Left lung (tissue), 10 donors: ENCODE data around the gene WDR49. TPM values are rescaled to one million over a fixed set of nuclear protein-coding genes. Genes with fewer than 3 reads are reported as not detected.

ENCODE experiments used
- ATAC-seq: fragments of 200-7000 bp; cut with Tn5 transposase; one replicate; pipeline ENCODE4 v1.9.1; 2020; ENCODE audit warnings: moderate library complexity
- DNase-seq, 4 donors: peaks; one replicate each; pipeline ENCODE4 v3.0.0-alpha.2; 2013 to 2020
- H3K27ac ChIP-seq, 2 donors: fragments of 200-600 bp; sonication (generic) in 1 of 2; one replicate each; pipeline versions ENCODE4 v1.5.0 to v1.8.0; 2020 to 2021
- H3K27me3 ChIP-seq, 2 donors: fragments of 200-600 bp; sonication (generic) in 1 of 2; one replicate each; pipeline versions ENCODE4 v1.5.0 to v1.8.0; 2020 to 2021
- H3K36me3 ChIP-seq, 2 donors: fragments of 200-600 bp; sonication (generic) in 1 of 2; one replicate each; pipeline versions ENCODE4 v1.5.0 to v1.8.0; 2020 to 2021
- H3K4me1 ChIP-seq, 2 donors: fragments of 200-600 bp; one replicate each; pipeline ENCODE4 v1.8.0; 2021
- H3K4me3 ChIP-seq, 2 donors: fragments of 200-600 bp; sonication (generic) in 1 of 2; one replicate each; pipeline versions ENCODE4 v1.5.0 to v1.8.0; 2020 to 2021; ENCODE audit warnings: mild to moderate bottlenecking in 1 of 2
- H3K9me3 ChIP-seq, 2 donors: fragments of 200-600 bp; sonication (generic) in 1 of 2; one replicate each; pipeline versions ENCODE4 v1.5.0 to v1.8.0; 2020 to 2021
- CTCF ChIP-seq, 2 donors: fragments of 200-600 bp; sonication (generic) in 1 of 2; IDR thresholded peaks; one replicate each; pipeline versions ENCODE4 v1.5.0 to v1.8.0; 2021; ENCODE audit warnings: antibody characterized with exemption in 2 of 2
- intact Hi-C, 2 donors: fragments of 100-400 bp; cut with DNase I; formaldehyde crosslinking; loops; one replicate each; pipeline versions ENCODE4 v1.11.2 to v1.14.2; 2022
- polyA plus RNA-seq, 6 donors: library from polyadenylated mRNA; unstranded; fragments of 120-200 nt; gene quantifications; one replicate each; pipeline ENCODE4 v1.2.1, GENCODE V29; 2013; ENCODE audit not compliant: insufficient read length in 6 of 6
- total RNA-seq, 2 donors: library from RNA; stranded (reverse); fragmentation: NEBNext Ultra II Directional; extraction: Animal tissue kit (Norgen Biotek cat#: 25700); gene quantifications; one replicate each; pipeline ENCODE4 v1.2.1, GENCODE V29; 2021
- donor health status: DM: no; HTN: yes; CAD: no.
- donor health status: DM: no; HTN: no; CAD: no.

The WDR49 gene
- total and polyA plus RNA-seq, 8 donors = 0.99 to 6.0 (median 2.5) TPM

GRCh38 chr3:167491621-167492020, 162.1 kb downstream of the WDR49 start:
- H3K4me1 ChIP-seq = no peaks in the 10 kb centered on the region
- DNase-seq (no peak), ATAC-seq (no peak)
- no peaks in the 10 kb centered on the region for H3K27me3 ChIP-seq
- H3K9me3 ChIP-seq = no peaks in the 10 kb centered on the region
- intact Hi-C loops = no loop called here
- H3K4me3 ChIP-seq = no peak overlapping the region
- H3K27ac ChIP-seq = no peak overlapping the region
- no peak for TF ChIP-seq CTCF (IDR thresholded peaks at IDR 0.05)
- H3K36me3 ChIP-seq = no peaks in the 10 kb centered on the region

- DNase-seq = no peak
- ATAC-seq = no peak
- TF ChIP-seq CTCF (IDR thresholded peaks at IDR 0.05) = no peak
These were observed 164.2 kb downstream of the WDR49 start for GRCh38 chr3:167489571-167489970.

GRCh38 chr3:167487556-167487955, 166.2 kb downstream of the WDR49 start:
- no peak for ATAC-seq
- Histone ChIP-seq H3K4me3 (no peak overlapping the region), H3K4me1 (no peaks in the 10 kb centered on the region), H3K36me3 (no peaks in the 10 kb centered on the region), H3K27ac (no peak overlapping the region), H3K9me3 (no peaks in the 10 kb centered on the region), H3K27me3 (no peaks in the 10 kb centered on the region)
- no peak for TF ChIP-seq CTCF (IDR thresholded peaks at IDR 0.05)
- no peak for DNase-seq
- intact Hi-C loops = no loop called here

More at GRCh38 chr3:167489571-167489970, 164.2 kb downstream of the WDR49 start:
- Histone ChIP-seq H3K36me3 (no peaks in the 10 kb centered on the region), H3K4me3 (no peak overlapping the region), H3K27me3 (no peaks in the 10 kb centered on the region), H3K4me1 (no peaks in the 10 kb centered on the region), H3K9me3 (no peaks in the 10 kb centered on the region), H3K27ac (no peak overlapping the region)
- intact Hi-C loops = no loop called here

GRCh38 chr3:167484551-167484950, 169.2 kb downstream of the WDR49 start:
- H3K27ac ChIP-seq = no peak overlapping the region
- ATAC-seq (no peak), DNase-seq (no peak)
- H3K9me3 ChIP-seq = no peaks in the 10 kb centered on the region
- no peak for TF ChIP-seq CTCF (IDR thresholded peaks at IDR 0.05)
- no peaks in the 10 kb centered on the region for H3K27me3 ChIP-seq
- intact Hi-C loops = no loop called here
- no peaks in the 10 kb centered on the region for H3K4me1 ChIP-seq
- H3K36me3 ChIP-seq = no peaks in the 10 kb centered on the region
- H3K4me3 ChIP-seq = no peak overlapping the region

GRCh38 chr3:167483708-167484475, 169.8 kb downstream of the WDR49 start:
- Histone ChIP-seq H3K9me3 (no peaks in the 10 kb centered on the region), H3K36me3 (no peaks in the 10 kb centered on the region), H3K27me3 (no peaks in the 10 kb centered on the region), H3K4me1 (no peaks in the 10 kb centered on the region), H3K27ac (no peak overlapping the region), H3K4me3 (no peak overlapping the region)
- intact Hi-C loops = no loop called here
- ATAC-seq (no peak), DNase-seq (no peak)
- no peak for TF ChIP-seq CTCF (IDR thresholded peaks at IDR 0.05)
